Activated naive CD8-positive, alpha-beta T cell treated with anti-CD3 and anti-CD28 coated beads, Interleukin-2, amount 50 U/mL, for 24 hours (primary cell): ENCODE measurements around the gene TCP11.

Experiments used
- ATAC-seq: fragments of 150-1000 bp; cut with Tn5 transposase; one replicate; pipeline ENCODE4 v1.10.0; 2021
- DNase-seq: peaks from one replicate; pipeline ENCODE4 v3.0.0; 2021
- H3K27ac Mint-ChIP-seq: one replicate; pipeline ENCODE4 v1.8.0; 2021; ENCODE audit warnings: mild to moderate bottlenecking, mixed read lengths
- H3K27me3 Mint-ChIP-seq: one replicate; pipeline ENCODE4 v1.8.0; 2021; ENCODE audit warnings: mixed read lengths
- H3K36me3 Mint-ChIP-seq: one replicate; pipeline ENCODE4 v1.8.0; 2021; ENCODE audit warnings: low read depth, mixed read lengths
- H3K4me1 Mint-ChIP-seq: one replicate; pipeline ENCODE4 v1.8.0; 2021; ENCODE audit warnings: mixed read lengths
- H3K4me3 Mint-ChIP-seq: one replicate; pipeline ENCODE4 v1.8.0; 2021; ENCODE audit warnings: mild to moderate bottlenecking, moderate library complexity, mixed read lengths
- H3K9me3 Mint-ChIP-seq: one replicate; pipeline ENCODE4 v1.8.0; 2021; ENCODE audit warnings: mixed read lengths

TCP11 gene

GRCh38 chr6:35141007-35141655 is at the start of gene TCP11:
Gene TCP11, minus strand, starts transcription at chr6:35141339. Its CDS starts 469 bp downstream, at chr6:35140870.
- ATAC-seq (peak; percentile 57), DNase-seq (peak; percentile 54)
- peaks cover 14% of the 10 kb centered on the region for H3K27me3 Mint-ChIP-seq
- no peaks in the 10 kb centered on the region for H3K9me3 Mint-ChIP-seq
- peak within 1 kb of the TSS; percentile 24 for H3K4me3 Mint-ChIP-seq
- H3K36me3 Mint-ChIP-seq = no peaks in the 10 kb centered on the region
- H3K4me1 Mint-ChIP-seq = peaks cover 12% of the 10 kb centered on the region
- peak within 1 kb of the TSS; percentile 46 for H3K27ac Mint-ChIP-seq

DNA sequence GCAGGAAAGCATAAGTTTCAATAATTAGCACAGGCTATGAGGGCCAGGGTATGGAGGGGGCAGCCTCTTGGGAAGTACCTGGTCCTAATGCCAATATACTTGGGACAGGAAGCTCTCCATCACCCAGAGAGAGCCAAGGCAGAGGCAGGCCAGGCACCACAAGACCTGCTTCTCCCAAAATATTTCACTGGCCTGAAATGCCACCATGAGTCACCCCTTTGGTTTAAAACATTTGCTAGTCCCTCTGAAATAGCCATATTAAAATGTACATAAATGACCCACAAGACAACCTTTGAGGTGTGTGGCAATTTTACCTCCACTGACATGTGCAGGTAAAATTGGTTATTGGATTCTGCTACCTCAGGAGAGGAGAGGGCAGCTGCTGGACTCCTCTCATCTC is 49.2 kb upstream of the TCP11 start:
- Mint-ChIP-seq H3K27me3 (no peaks in the 10 kb centered on the region), H3K9me3 (no peaks in the 10 kb centered on the region), H3K4me3 (no peak overlapping the region), H3K27ac (no peak overlapping the region), H3K36me3 (no peaks in the 10 kb centered on the region), H3K4me1 (peaks cover 14% of the 10 kb centered on the region)
- no peak for DNase-seq
- ATAC-seq = no peak

- DNase-seq (no peak), ATAC-seq (no peak)
- Mint-ChIP-seq H3K27ac (no peak overlapping the region), H3K4me1 (peaks cover 12% of the 10 kb centered on the region), H3K4me3 (no peak overlapping the region), H3K27me3 (peaks cover 9% of the 10 kb centered on the region), H3K36me3 (no peaks in the 10 kb centered on the region), H3K9me3 (no peaks in the 10 kb centered on the region)
Observed at GRCh38 chr6:35188886-35189285, 47.7 kb upstream of the TCP11 start.

DNA sequence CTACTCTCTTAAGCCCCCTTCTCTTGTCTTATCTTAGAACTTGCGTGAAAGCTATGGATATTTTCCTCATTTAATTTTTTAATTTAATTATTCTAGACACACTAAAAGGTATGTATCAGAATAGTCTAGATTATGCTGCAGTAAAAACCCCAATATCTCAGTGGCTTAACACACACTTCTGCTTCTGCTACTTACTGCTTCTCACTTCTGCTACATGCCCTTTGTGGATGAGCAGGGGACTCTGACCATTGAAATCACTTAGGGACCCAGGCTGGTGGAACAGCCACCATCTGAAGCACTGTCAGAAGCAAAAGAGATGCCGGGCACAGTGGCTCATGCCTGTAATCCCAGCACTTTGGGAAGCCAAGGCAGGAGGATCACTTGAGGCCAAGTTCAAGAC is 45.4 kb upstream of the TCP11 start:
- H3K4me1 Mint-ChIP-seq = peaks cover 4% of the 10 kb centered on the region
- H3K4me3 Mint-ChIP-seq = no peak overlapping the region
- ATAC-seq (no peak), DNase-seq (no peak)
- no peaks in the 10 kb centered on the region for H3K36me3 Mint-ChIP-seq
- no peak overlapping the region for H3K27ac Mint-ChIP-seq
- H3K9me3 Mint-ChIP-seq = no peaks in the 10 kb centered on the region
- peaks cover 20% of the 10 kb centered on the region for H3K27me3 Mint-ChIP-seq

DNA sequence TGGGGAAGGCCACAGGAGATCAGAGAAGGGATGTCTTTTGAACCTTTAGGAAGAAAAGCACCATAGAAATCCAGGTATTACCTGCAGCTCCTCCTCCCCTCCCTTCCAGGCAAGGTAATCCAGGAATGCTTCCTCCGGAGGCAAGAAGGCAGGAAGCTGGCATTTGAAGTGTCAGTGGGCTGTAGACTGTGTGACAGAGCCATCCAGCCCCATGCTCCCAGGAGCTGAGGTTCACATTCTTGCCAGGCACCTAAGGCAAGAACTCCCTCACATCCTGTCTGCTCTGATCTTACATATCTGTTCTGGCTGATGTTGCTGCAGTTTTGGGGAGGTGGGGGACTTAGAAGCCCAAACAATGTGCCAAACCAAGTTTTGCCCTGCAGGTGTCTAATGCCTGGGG is 44.8 kb upstream of the TCP11 start:
- Mint-ChIP-seq H3K36me3 (no peaks in the 10 kb centered on the region), H3K4me3 (no peak overlapping the region), H3K27ac (no peak overlapping the region), H3K4me1 (no peaks in the 10 kb centered on the region), H3K9me3 (no peaks in the 10 kb centered on the region), H3K27me3 (peaks cover 20% of the 10 kb centered on the region)
- ATAC-seq (no peak), DNase-seq (no peak)

- no peak for ATAC-seq
- H3K4me1 Mint-ChIP-seq = no peaks in the 10 kb centered on the region
- DNase-seq = no peak
- H3K9me3 Mint-ChIP-seq = no peaks in the 10 kb centered on the region
- H3K27ac Mint-ChIP-seq = no peak overlapping the region
- no peak overlapping the region for H3K4me3 Mint-ChIP-seq
- H3K27me3 Mint-ChIP-seq = peaks cover 20% of the 10 kb centered on the region
- H3K36me3 Mint-ChIP-seq = no peaks in the 10 kb centered on the region
Observed at GRCh38 chr6:35185302-35185681, 44.2 kb upstream of the TCP11 start.

DNA sequence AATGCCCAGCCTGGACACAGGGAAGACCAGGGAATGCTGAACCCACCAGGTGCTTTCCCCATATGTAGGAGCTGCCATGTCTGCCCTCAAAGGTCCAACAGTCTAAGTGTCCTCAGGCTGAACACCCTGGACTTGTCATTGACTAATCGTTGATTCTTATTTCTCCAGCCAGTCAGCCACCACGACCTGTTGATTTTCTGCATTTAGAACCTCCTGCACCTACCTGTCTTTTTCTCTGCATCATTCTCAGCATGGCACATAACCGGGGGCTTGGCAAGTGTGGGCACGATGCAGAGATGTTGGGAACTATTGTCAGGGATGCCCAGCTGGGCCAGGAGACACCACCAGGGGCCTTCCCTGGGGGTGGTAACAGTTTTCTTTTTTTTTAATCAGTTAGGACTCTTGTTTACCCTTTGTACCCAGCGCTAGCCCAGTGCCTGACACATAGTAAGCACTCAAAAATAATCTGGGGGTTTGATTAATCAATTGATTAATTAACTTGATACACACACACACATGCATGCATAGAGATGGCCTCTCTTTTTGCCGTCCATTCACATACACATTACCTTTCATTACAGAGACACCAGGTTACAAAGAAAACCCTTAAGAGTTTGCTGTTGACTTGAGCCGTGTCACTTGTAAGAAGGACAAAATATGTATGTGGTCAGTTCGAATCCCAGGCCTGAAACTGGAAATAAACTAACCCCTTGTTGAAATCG is 43.6 kb upstream of the TCP11 start:
- peaks cover 20% of the 10 kb centered on the region for H3K27me3 Mint-ChIP-seq

DNA sequence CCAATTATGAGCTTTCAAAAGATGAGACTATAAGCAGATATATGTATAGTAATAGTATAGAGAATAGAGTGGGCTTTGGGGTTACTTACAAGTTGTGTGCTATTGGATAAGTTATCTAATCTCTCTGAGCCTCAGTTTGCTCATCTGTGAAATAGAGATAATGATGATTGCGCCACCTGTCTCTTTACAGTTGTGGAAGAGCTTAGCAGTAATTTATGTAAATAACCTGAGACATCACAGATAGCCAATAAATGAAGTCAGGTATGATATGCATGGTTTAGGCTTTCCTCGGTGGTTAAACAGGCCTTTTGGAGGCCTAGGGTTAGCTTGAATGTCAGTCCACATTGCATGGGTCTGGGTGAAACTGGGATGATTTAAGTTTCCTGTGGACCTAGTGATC is 42.8 kb upstream of the TCP11 start:
- H3K4me1 Mint-ChIP-seq = no peaks in the 10 kb centered on the region
- ATAC-seq (no peak), DNase-seq (no peak)
- no peak overlapping the region for H3K27ac Mint-ChIP-seq
- peaks cover 20% of the 10 kb centered on the region for H3K27me3 Mint-ChIP-seq
- H3K9me3 Mint-ChIP-seq = no peaks in the 10 kb centered on the region
- no peak overlapping the region for H3K4me3 Mint-ChIP-seq
- H3K36me3 Mint-ChIP-seq = no peaks in the 10 kb centered on the region

More for the DNA sequence above, 43.6 kb upstream of the TCP11 start:
- no peak for ATAC-seq
- no peak overlapping the region for H3K27ac Mint-ChIP-seq
- H3K4me3 Mint-ChIP-seq = no peak overlapping the region
- no peaks in the 10 kb centered on the region for H3K4me1 Mint-ChIP-seq
- H3K36me3 Mint-ChIP-seq = no peaks in the 10 kb centered on the region
- H3K9me3 Mint-ChIP-seq = no peaks in the 10 kb centered on the region
- DNase-seq = no peak

- Mint-ChIP-seq H3K4me3 (no peak overlapping the region), H3K9me3 (no peaks in the 10 kb centered on the region), H3K4me1 (no peaks in the 10 kb centered on the region), H3K36me3 (no peaks in the 10 kb centered on the region), H3K27ac (no peak overlapping the region), H3K27me3 (peaks cover 20% of the 10 kb centered on the region)
- ATAC-seq = no peak
- no peak for DNase-seq
Observed at GRCh38 chr6:35183281-35183680, 42.1 kb upstream of the TCP11 start.

DNA sequence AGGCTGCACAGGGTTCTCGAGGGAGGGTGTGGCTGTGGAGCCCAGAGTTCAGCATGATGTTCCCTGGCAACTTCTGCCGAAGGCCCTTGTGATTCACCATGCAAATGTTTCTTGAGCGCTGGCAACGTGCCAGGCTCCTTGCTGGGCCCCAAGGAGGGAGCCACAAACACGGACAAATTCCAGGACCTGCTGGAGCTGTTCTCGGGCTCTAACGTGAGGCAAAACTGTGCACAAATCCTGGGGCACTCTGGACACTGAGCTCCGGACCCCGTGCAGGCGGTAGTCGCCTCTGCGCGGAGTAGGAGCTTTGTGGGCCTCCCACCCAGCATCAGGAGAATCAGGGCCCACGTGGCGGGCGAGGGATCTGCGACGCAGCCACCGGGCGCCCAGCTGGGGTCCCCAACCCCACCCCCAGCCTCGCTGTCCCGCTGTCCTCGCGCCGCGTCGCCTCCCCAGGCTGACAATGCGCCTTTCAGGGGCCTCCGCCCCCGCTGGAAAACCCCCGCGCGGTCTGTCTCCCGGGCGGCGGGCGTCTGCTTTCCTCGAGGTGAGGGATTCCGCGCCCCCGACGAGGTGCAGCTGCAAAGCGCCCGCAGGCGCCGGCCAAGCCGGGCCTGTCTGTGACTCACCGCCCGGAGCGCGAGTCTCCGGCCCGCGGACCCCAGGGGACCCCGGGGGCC is 40.9 kb upstream of the TCP11 start:
- Mint-ChIP-seq H3K4me3 (no peak overlapping the region), H3K27me3 (peaks cover 21% of the 10 kb centered on the region), H3K36me3 (no peaks in the 10 kb centered on the region), H3K9me3 (no peaks in the 10 kb centered on the region), H3K27ac (no peak overlapping the region), H3K4me1 (no peaks in the 10 kb centered on the region)
- DNase-seq (peak; percentile 11), ATAC-seq (no peak)

- Mint-ChIP-seq H3K27ac (no peak overlapping the region), H3K4me3 (no peak overlapping the region), H3K27me3 (peaks cover 21% of the 10 kb centered on the region), H3K36me3 (no peaks in the 10 kb centered on the region), H3K4me1 (no peaks in the 10 kb centered on the region), H3K9me3 (no peaks in the 10 kb centered on the region)
- DNase-seq = no peak
- no peak for ATAC-seq
Observed at GRCh38 chr6:35181308-35181932, 40.3 kb upstream of the TCP11 start.

DNA sequence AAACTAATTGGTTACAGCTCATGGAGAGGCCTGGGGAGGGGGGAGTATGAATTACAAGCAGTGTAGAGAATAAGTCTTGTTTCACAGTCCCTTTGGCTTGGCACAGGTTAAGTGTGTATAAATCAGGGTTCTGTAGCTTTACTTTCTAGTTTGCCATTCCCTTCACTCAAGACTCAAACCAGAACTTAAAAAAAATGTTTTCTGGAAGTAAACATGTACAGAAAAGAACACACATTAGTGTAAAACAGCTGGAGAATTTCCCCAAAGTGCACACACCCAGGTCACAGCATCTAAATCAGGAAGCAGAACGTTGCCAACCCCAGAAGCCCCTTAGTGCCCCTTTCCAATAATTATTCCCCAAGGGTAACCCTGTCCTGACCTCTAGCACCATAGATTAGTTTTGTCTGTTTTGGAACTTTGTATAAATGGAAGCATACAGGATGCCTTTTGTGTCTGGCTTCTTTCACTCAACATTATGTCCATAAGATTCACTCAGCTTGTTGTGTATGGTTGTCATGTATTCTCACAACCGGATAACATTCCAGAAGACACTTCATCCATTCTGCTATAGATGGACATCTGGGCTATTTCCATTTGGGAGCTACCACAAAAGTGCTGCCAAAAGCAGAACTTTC is 38.9 kb upstream of the TCP11 start:
- no peak for DNase-seq
- no peak overlapping the region for H3K4me3 Mint-ChIP-seq
- H3K4me1 Mint-ChIP-seq = no peaks in the 10 kb centered on the region
- no peak for ATAC-seq
- H3K27me3 Mint-ChIP-seq = peaks cover 20% of the 10 kb centered on the region
- no peaks in the 10 kb centered on the region for H3K9me3 Mint-ChIP-seq
- no peak overlapping the region for H3K27ac Mint-ChIP-seq
- no peaks in the 10 kb centered on the region for H3K36me3 Mint-ChIP-seq

DNA sequence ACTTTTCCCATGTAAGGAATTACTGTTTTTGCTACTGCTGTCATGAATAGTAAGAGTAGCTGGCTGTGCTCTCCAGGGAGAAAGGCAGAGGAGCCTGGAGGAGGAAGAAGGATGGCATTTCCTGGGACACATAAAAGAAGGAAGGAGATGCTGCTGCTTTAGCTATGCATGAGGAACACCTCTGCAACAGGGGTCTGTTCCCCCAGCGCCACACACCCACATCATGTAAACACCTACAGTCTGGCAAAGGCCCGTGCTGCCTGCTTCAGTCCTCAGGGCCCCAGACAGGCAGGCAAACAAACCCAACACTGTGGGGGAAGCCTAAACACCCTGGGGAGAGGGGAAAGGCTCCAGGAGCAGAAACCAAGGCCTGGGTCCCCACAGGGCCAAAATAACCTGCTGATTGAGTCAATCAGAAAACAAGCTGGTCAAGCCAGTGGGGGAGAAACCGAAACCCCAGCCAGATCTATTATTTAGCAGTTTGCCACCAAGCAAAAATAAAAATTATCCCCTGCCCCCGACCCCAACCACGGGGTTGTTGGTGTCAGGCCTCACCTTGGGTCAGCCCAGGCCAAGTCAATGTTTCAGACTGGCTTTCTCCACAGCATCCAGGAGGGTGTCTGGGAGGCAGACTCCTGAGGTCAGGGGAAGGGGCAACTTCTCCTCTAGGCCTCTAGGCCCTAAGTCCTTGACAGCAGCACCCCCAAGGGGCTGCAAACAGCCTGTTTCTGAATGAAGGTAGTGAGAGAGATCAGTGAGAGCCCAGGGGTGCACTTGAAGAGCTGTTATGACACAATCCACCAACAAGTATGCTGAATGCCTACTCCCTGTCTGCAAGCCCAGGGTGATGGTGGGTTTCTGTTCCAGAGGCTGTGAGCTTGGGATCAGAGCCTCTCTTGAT is 38.0 kb upstream of the TCP11 start:
- no peaks in the 10 kb centered on the region for H3K9me3 Mint-ChIP-seq
- DNase-seq (no peak), ATAC-seq (no peak)
- H3K27me3 Mint-ChIP-seq = peaks cover 15% of the 10 kb centered on the region
- no peaks in the 10 kb centered on the region for H3K36me3 Mint-ChIP-seq
- no peak overlapping the region for H3K27ac Mint-ChIP-seq
- H3K4me1 Mint-ChIP-seq = no peaks in the 10 kb centered on the region
- no peak overlapping the region for H3K4me3 Mint-ChIP-seq

DNA sequence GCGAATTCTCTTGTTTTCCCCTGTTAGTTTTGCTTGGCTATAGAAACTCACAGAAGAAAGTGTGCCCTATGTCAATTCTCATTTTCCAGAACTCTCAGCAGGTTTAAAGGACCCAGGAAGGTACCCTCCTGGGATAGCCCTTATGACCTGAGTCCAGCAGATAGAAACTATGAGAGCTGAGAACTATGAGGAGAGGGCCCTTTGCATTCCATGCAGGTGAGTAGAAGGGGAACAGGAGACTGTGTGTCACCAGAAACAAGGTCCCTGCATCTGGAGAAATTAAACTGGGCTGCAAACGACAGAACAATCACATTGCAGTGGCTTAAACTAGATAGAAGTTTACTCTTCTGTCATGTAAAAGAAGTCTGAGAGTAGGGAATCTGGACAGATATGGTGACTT is 36.9 kb upstream of the TCP11 start:
- no peak overlapping the region for H3K27ac Mint-ChIP-seq
- H3K27me3 Mint-ChIP-seq = peaks cover 5% of the 10 kb centered on the region
- no peaks in the 10 kb centered on the region for H3K4me1 Mint-ChIP-seq
- DNase-seq (no peak), ATAC-seq (no peak)
- no peak overlapping the region for H3K4me3 Mint-ChIP-seq
- no peaks in the 10 kb centered on the region for H3K36me3 Mint-ChIP-seq
- no peaks in the 10 kb centered on the region for H3K9me3 Mint-ChIP-seq
